GM19238 (cell line): Measurements from ENCODE around the gene KRT23.

Experiments used
- DNase-seq: peaks from one replicate; pipeline ENCODE4 v3.0.0; 2011; ENCODE audit warnings: low spot score; ENCODE audit not compliant: insufficient read length

The KRT23 gene

DNA sequence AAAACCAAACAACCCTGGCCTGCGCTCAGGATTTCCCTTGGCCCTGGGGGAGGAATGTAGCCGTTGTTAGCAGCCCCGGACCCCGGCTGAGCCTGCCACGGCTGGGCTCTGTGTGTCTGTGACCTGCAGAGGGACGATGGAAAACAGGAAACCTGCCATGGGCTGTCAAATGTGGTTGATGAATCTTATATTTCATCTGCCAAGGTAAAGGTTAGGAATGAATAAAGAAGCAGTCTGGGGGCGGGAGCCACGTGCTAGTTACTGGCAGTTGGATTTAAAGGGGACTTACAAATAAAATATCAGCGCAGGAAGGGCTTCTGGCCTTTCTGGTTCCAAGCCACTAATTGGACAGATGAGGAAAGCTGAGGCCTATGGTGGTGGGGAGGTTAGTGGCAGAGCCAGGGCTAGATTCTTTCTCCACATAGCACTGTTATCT, at the start of gene KRT23:
KRT23 (minus strand) TSS at position 263 of the 436 bp plus-strand sequence. CDS start 1,043 bp downstream, outside the sequence.
- no peak for DNase-seq

DNA sequence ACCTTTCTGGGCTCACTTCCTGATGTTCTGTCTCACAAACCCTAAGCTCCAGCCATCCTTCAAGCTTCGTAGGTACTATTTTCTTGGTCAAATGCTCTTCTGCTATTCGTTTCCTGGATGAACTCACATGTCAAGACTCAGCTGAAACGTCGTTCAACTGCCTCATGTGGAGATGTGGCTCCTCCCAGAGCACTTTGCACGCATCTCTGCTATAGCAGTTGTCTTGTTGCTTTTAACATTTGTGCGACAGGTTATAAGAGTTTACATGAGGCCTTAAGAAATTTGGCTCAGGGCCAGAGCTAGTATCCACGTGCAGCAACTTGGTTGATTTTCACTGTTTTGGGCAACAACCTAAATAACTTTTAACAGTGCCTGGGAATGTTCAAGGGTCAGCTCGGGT, 49.5 kb upstream of the KRT23 start:
- DNase-seq = no peak

DNA sequence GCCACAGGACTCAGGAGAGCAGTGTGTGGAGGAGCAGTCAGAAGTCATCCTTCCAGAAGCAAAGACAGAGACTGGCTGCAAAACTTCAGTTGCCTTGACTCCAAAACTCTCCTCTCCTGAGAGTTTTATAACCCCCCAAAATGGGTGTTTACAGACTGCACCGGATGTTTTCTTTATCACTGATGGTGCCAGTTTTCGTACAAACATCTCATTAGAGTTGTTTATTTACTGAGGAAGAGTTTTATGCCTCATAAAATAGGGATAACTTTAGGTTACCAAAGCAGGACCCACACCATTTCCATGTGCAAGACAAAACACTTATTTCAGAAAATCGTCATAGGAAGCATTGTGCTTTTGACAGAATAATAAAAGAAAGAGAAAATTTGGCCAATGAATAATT, 46.8 kb upstream of the KRT23 start, which contains the start of gene KRT40:
KRT40 (minus strand) TSS at position 101 of the 400 bp plus-strand sequence; CDS start at position 48, 53 bp downstream.
- no peak for DNase-seq

GRCh38 chr17:40981115-40981514, 43.7 kb upstream of the KRT23 start:
- DNase-seq = no peak

DNA sequence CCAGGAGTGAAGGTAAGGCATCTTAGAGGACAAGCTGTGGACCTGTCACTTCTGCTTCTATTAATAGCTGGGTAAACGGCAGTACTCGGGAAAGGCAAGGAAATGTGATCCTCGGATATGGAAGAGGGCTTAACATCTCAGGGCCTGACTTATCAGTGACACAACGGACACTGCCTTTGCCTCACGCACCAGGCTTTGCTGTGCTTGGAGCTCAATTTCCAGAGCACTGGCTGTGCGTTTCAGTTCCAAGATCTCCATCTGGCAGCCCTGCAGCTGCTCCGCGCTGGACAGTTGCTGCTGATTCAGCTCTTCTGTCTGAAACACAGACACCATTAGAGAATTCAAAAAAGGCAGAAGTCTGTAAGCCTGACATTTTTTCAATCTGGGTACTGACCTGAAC, 43.1 kb upstream of the KRT23 start:
- DNase-seq = no peak

GRCh38 chr17:40980117-40980516, 42.7 kb upstream of the KRT23 start:
- DNase-seq = no peak

- no peak for DNase-seq
These were observed 41.2 kb upstream of the KRT23 start for GRCh38 chr17:40978575-40979151.

DNA sequence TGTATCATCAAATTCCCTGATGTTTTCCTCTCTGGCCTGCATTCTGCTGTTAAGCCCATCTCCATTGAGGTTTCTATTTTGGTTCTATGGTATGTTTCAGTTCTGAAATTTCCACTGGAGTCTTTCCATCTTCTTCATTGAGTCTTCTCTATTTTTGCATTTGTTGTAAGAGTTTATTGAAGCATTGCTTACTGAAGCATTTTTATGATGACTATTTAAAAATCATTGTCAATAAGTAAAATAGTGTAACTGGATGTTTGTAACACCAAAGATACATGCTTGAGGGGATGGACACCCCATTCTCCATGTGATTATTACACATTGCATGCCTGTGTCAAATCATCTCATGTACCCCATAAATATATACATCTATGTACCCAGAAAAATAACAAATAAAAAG, 38.1 kb upstream of the KRT23 start:
- DNase-seq = no peak

DNA sequence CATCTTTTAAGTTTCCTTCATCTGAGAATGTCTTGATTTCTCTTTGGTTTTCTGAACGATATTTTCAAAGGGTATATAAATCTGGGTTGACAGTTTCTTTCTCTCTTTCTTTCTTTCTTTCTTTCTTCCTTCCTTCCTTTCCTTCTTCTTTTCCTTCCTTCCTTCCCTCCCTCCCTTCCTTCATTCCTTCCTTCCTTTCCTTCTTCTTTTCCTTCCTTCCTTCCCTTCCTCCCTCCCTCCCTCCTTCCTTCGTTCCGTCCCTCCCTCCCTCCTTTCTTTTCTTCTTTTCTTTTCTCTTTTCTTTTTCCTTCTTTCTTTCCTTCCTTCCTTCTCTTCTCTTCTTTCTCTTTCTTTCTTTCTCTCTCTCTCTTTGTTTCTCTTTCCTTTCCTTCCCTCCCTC, 36.9 kb upstream of the KRT23 start:
- no peak for DNase-seq

DNA sequence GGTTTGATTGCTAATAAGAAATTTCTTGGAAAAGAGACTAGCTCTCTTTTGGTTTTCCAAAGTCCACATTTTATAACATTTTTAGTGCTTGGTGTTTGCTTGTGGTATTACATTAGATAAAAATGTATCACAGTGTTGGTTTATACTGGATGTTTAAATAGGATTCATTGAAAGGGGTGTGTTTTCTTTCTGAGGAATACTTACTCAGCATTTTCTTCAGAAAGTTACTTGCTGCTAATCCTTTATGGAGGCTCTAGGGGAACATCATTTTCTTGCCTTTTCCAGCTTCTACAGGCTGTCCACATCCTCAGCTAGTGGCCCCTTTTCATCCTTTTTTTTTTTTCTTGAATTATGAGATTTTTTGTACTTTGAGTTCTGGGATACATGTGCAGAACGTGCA, 30.1 kb upstream of the KRT23 start:
- no peak for DNase-seq

GRCh38 chr17:40966848-40967247, 29.4 kb upstream of the KRT23 start, which contains the start of gene KRT39:
Gene KRT39 (minus strand): TSS chr17:40966948. CDS start chr17:40966856, 92 bp downstream.
- DNase-seq = no peak

DNA sequence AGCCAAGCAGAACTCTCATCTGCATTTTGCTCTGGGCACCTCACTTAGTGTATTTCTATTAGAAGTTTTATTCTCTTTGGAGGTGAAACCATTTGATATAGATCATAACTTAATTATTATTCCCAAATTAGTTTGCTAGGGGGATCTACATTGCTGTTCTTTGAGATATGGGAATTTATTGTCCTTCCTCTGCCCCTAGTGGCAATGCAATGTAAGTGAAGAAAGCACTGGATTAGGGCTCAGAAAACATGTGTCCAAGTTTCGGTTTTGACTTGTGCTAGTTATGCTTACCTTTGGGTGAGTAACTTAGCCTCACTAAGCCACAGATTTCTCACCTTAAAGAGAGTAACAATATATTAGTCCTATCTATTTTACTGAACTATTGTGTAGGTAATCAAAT, 26.4 kb upstream of the KRT23 start:
- peak; percentile 5 for DNase-seq

- DNase-seq = no peak
These were observed 24.7 kb upstream of the KRT23 start for GRCh38 chr17:40962059-40962561.

DNA sequence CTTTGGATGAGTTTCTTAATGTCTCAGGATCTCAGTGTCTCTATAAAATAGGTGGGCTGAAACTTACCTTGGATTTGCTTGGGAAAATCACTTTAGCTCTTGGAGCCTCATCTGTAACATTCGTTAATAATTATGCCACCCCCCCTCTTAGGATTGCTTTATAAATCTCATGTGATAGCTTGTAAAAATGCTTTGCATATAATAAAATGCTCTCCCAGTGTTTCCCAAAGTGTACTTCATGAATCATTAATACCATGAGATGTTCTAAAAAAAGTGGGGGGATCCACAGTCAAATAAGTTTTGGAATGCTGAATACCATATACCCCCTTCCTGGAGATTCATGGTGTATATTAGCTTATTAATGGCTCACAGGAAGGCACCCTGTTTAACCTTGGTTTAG, 24.1 kb upstream of the KRT23 start:
- DNase-seq = no peak

GRCh38 chr17:40960144-40960543, 22.7 kb upstream of the KRT23 start:
- no peak for DNase-seq

- DNase-seq = no peak
These were observed 20.9 kb upstream of the KRT23 start for GRCh38 chr17:40958086-40958953.

- no peak for DNase-seq
These were observed 19.2 kb upstream of the KRT23 start for GRCh38 chr17:40956401-40957254.

- no peak for DNase-seq
These were observed 16.4 kb upstream of the KRT23 start for GRCh38 chr17:40953881-40954280.

DNA sequence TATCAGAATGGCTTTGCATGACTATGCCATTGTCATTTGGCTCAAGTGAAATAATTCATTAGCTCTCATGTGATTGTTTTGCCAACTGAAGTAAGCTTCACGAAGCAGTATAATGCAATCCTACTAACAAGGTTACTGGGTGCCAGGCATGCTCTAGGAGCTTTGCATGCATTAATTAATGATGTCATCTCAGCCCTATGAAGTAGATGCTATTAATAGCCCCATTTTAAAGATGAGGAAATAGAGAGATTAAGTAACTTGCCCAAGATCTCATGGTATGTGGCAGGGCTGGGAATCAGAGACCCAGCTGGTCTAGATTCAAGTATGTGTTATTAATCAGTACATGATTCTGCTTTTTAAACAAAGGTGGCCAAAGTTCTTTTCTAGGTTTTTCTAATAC, 15.2 kb upstream of the KRT23 start:
- no peak for DNase-seq

DNA sequence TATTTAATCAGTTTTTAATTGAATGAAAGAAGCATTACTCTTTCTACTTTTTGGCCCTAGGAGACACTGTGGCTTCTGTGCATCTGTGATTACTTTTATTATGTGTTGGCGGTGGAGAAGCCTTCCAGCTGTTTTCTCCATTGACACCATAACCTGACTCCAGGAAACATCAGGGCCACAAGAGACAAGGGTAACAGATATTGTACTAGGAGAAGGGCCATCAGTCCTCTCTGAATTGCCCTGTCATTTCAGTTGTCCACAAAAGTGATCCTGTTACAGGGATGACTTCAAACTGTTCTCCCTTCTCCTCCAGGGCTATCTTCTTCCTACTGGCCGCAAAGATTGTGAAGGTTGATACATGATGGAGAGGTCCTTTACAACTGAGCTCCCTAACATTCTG, 14.7 kb upstream of the KRT23 start:
- no peak for DNase-seq

DNA sequence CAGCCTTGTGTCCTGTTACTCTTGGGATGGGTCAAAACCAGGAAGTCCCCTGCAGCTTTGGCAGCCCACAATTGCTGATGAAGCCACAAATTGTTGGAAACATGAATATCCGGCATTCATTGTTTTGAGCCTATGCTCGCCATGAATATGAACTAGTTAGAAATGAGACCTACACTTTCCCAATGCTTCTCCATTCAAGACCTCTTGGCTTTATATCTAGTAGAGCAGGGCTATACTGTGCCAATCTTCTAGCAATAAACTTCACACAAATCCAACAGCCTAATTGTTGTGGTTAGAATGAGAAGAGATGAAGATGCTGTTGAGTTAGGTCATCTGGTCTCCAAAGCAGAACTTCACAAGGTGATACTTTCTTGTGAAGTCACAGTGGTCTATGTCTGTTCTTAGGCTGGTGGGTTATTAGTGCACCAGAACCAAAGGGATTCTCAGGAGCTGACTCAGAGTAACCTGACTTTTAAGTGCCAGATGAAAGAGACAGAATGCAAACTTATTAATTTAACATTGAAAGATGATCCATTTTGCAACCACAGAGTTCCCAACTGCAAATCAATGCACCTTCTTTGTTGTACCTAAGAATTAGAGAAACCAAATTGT, 13.7 kb upstream of the KRT23 start:
- DNase-seq = no peak
